Measurements from ENCODE around the gene ANKS1B.

ANKS1B gene

DNA sequence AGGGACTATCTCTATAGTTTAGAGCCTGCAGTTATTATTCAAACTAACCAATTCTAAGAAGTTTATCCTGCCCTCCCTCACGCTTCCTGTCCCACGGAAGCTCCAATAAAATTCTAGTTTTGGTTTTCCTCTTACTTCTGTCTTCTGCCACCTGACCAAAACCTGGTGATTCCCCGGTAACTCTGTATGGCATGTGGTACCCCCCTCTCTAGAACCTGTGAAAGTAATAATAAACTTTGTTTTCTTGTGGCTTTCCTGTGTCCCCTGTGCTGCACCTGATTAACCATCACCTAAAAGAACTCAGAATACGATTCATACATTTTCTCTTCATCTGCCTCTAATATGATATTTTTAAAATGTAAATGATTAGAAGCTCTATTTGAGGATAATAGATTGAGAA, 959.9 kb downstream of the ANKS1B start (continued):
- TF ChIP-seq, protein P1, sequence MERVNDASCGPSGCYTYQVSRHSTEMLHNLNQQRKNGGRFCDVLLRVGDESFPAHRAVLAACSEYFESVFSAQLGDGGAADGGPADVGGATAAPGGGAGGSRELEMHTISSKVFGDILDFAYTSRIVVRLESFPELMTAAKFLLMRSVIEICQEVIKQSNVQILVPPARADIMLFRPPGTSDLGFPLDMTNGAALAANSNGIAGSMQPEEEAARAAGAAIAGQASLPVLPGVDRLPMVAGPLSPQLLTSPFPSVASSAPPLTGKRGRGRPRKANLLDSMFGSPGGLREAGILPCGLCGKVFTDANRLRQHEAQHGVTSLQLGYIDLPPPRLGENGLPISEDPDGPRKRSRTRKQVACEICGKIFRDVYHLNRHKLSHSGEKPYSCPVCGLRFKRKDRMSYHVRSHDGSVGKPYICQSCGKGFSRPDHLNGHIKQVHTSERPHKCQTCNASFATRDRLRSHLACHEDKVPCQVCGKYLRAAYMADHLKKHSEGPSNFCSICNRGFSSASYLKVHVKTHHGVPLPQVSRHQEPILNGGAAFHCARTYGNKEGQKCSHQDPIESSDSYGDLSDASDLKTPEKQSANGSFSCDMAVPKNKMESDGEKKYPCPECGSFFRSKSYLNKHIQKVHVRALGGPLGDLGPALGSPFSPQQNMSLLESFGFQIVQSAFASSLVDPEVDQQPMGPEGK (CRISPR knock-in tag; IDR thresholded peaks at IDR 0.05; ENCODE audit: borderline replicate concordance), result no peak

DNA sequence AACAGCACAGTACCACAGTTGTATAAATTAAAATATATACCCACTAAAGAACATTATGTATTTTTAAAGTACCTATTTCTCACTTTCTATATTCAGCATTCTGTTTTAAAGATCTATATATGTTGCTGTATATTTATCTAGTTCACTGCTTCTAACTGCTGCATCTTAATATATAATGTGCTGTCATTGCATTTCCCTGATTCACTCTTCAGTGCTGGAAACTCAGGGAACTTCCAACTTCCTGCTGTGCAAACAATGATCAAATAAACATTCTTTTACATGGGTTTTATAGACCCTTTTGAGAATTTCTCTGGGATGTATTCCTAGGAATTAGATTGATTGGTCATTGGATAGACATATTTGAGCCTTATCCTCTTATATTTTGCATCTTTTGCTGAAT, 960.5 kb downstream of the ANKS1B start:
- ATAC-seq, result no peak
- TF ChIP-seq CSDC2 (CRISPR knock-in tag; IDR thresholded peaks at IDR 0.05) (no peak), ISL1 (CRISPR knock-in tag; IDR thresholded peaks at IDR 0.05) (no peak), ZFP30 (CRISPR knock-in tag; IDR thresholded peaks at IDR 0.05) (no peak), TCF4 (CRISPR knock-in tag; IDR thresholded peaks at IDR 0.05; ENCODE audit: borderline replicate concordance) (no peak), CREB5 (CRISPR knock-in tag; IDR thresholded peaks at IDR 0.05; ENCODE audit: low read depth) (no peak), ARNTL (CRISPR knock-in tag; IDR thresholded peaks at IDR 0.05; ENCODE audit: borderline replicate concordance, low read depth) (no peak), OSR1 (CRISPR knock-in tag; IDR thresholded peaks at IDR 0.05) (no peak)
- TF ChIP-seq, protein P2, sequence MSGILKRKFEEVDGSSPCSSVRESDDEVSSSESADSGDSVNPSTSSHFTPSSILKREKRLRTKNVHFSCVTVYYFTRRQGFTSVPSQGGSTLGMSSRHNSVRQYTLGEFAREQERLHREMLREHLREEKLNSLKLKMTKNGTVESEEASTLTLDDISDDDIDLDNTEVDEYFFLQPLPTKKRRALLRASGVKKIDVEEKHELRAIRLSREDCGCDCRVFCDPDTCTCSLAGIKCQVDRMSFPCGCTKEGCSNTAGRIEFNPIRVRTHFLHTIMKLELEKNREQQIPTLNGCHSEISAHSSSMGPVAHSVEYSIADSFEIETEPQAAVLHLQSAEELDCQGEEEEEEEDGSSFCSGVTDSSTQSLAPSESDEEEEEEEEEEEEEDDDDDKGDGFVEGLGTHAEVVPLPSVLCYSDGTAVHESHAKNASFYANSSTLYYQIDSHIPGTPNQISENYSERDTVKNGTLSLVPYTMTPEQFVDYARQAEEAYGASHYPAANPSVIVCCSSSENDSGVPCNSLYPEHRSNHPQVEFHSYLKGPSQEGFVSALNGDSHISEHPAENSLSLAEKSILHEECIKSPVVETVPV (CRISPR knock-in tag; IDR thresholded peaks at IDR 0.05), result no peak
- TF ChIP-seq, protein P3, sequence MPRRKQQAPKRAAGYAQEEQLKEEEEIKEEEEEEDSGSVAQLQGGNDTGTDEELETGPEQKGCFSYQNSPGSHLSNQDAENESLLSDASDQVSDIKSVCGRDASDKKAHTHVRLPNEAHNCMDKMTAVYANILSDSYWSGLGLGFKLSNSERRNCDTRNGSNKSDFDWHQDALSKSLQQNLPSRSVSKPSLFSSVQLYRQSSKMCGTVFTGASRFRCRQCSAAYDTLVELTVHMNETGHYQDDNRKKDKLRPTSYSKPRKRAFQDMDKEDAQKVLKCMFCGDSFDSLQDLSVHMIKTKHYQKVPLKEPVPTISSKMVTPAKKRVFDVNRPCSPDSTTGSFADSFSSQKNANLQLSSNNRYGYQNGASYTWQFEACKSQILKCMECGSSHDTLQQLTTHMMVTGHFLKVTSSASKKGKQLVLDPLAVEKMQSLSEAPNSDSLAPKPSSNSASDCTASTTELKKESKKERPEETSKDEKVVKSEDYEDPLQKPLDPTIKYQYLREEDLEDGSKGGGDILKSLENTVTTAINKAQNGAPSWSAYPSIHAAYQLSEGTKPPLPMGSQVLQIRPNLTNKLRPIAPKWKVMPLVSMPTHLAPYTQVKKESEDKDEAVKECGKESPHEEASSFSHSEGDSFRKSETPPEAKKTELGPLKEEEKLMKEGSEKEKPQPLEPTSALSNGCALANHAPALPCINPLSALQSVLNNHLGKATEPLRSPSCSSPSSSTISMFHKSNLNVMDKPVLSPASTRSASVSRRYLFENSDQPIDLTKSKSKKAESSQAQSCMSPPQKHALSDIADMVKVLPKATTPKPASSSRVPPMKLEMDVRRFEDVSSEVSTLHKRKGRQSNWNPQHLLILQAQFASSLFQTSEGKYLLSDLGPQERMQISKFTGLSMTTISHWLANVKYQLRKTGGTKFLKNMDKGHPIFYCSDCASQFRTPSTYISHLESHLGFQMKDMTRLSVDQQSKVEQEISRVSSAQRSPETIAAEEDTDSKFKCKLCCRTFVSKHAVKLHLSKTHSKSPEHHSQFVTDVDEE (CRISPR knock-in tag; IDR thresholded peaks at IDR 0.05), result no peak

- TF ChIP-seq ZNF565 (CRISPR knock-in tag; conservative IDR thresholded peaks at IDR 0.05; ENCODE audit: low read depth) (no peak), ZNF8 (CRISPR knock-in tag; IDR thresholded peaks at IDR 0.05) (no peak), RARB (CRISPR knock-in tag; IDR thresholded peaks at IDR 0.05) (no peak), BACH2 (CRISPR knock-in tag; IDR thresholded peaks at IDR 0.05; ENCODE audit: borderline replicate concordance) (no peak), OSR1 (CRISPR knock-in tag; IDR thresholded peaks at IDR 0.05) (no peak), CREB5 (CRISPR knock-in tag; IDR thresholded peaks at IDR 0.05; ENCODE audit: low read depth) (no peak), ZFP30 (CRISPR knock-in tag; IDR thresholded peaks at IDR 0.05) (no peak), GLIS3 (CRISPR knock-in tag; IDR thresholded peaks at IDR 0.05) (no peak), TCF4 (CRISPR knock-in tag; IDR thresholded peaks at IDR 0.05; ENCODE audit: borderline replicate concordance) (no peak), PPARA (CRISPR knock-in tag; IDR thresholded peaks at IDR 0.05; ENCODE audit: borderline replicate concordance) (no peak), ISL1 (CRISPR knock-in tag; IDR thresholded peaks at IDR 0.05) (no peak), ARNTL (CRISPR knock-in tag; IDR thresholded peaks at IDR 0.05; ENCODE audit: borderline replicate concordance, low read depth) (no peak)
- TF ChIP-seq, protein P1 (CRISPR knock-in tag; IDR thresholded peaks at IDR 0.05; ENCODE audit: borderline replicate concordance), result no peak
- TF ChIP-seq, protein P2 (CRISPR knock-in tag; IDR thresholded peaks at IDR 0.05), result no peak
- TF ChIP-seq, protein P3 (CRISPR knock-in tag; IDR thresholded peaks at IDR 0.05), result no peak
- TF ChIP-seq, protein P4, sequence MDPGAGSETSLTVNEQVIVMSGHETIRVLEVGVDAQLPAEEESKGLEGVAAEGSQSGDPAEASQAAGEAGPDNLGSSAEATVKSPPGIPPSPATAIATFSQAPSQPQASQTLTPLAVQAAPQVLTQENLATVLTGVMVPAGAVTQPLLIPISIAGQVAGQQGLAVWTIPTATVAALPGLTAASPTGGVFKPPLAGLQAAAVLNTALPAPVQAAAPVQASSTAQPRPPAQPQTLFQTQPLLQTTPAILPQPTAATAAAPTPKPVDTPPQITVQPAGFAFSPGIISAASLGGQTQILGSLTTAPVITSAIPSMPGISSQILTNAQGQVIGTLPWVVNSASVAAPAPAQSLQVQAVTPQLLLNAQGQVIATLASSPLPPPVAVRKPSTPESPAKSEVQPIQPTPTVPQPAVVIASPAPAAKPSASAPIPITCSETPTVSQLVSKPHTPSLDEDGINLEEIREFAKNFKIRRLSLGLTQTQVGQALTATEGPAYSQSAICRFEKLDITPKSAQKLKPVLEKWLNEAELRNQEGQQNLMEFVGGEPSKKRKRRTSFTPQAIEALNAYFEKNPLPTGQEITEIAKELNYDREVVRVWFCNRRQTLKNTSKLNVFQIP (CRISPR knock-in tag; IDR thresholded peaks at IDR 0.05; ENCODE audit: borderline replicate concordance, low read depth), result no peak
- no peak for ATAC-seq
These were observed 963.9 kb downstream of the ANKS1B start for GRCh38 chr12:99020871-99021270.
